OCI-LY1 (cell line): ENCODE data around the gene TAF4.

ENCODE experiments used
- H2AFZ ChIP-seq: fragments of 200-600 bp; sonication (generic), shearing (Covaris generic); 2 replicates; pipeline ENCODE4 v1.6.0; 2014; ENCODE audit warnings: antibody characterized with exemption, mild to moderate bottlenecking, low read length
- H3F3A ChIP-seq: fragments of 200-600 bp; sonication (generic), shearing (Covaris generic); 2 replicates; pipeline ENCODE4 v1.6.0; 2014; ENCODE audit warnings: mild to moderate bottlenecking, antibody characterized with exemption, low read length, moderate library complexity; ENCODE audit not compliant: insufficient read depth
- H3K27ac ChIP-seq: fragments of 200-600 bp; sonication (generic); 2 replicates; pipeline ENCODE4 v1.5.1; 2014; ENCODE audit warnings: low read length, mixed run types, mild to moderate bottlenecking, low read depth; ENCODE audit not compliant: poor library complexity, severe bottlenecking
- H3K27me3 ChIP-seq: fragments of 200-600 bp; sonication (generic); 2 replicates; pipeline ENCODE4 v1.6.0; 2014; ENCODE audit warnings: antibody characterized with exemption, mild to moderate bottlenecking, low read length, moderate library complexity; ENCODE audit not compliant: insufficient read depth
- H3K36me3 ChIP-seq: fragments of 200-600 bp; sonication (generic); 2 replicates; pipeline ENCODE4 v1.6.1; 2014; ENCODE audit warnings: mild to moderate bottlenecking, antibody characterized with exemption, low read length, moderate library complexity, mixed read lengths; ENCODE audit not compliant: insufficient read depth
- H3K4me1 ChIP-seq: fragments of 200-600 bp; sonication (generic); 2 replicates; pipeline ENCODE4 v1.5.1; 2014; ENCODE audit warnings: mild to moderate bottlenecking, low read length, moderate library complexity; ENCODE audit not compliant: insufficient read depth, severe bottlenecking
- H3K4me2 ChIP-seq: fragments of 200-600 bp; sonication (generic), shearing (Covaris generic); 2 replicates; pipeline ENCODE4 v1.6.1; 2014; ENCODE audit warnings: low read length
- H3K4me3 ChIP-seq: fragments of 200-600 bp; sonication (generic); 2 replicates; pipeline ENCODE4 v1.5.1; 2014; ENCODE audit warnings: low read length, low read depth, mild to moderate bottlenecking, mixed read lengths; ENCODE audit not compliant: poor library complexity, severe bottlenecking
- H3K79me2 ChIP-seq: fragments of 200-600 bp; shearing (Covaris generic); 2 replicates; pipeline ENCODE4 v1.6.1; 2016; ENCODE audit warnings: mixed run types, low read length, mixed read lengths; ENCODE audit not compliant: insufficient read depth
- H3K9ac ChIP-seq: fragments of 200-600 bp; sonication (generic), shearing (Covaris generic); 2 replicates; pipeline ENCODE4 v1.6.1; 2014; ENCODE audit warnings: mild to moderate bottlenecking, low read length, mixed read lengths
- H3K9me2 ChIP-seq: fragments of 200-600 bp; sonication (generic), shearing (Covaris generic); 2 replicates; pipeline ENCODE4 v1.6.1; 2014; ENCODE audit warnings: low read depth, mild to moderate bottlenecking, low read length, mixed read lengths
- H3K9me3 ChIP-seq: fragments of 200-600 bp; shearing (Covaris generic); 2 replicates; pipeline ENCODE4 v1.6.1; 2014; ENCODE audit warnings: low read length, mixed read lengths
- H4K20me1 ChIP-seq: fragments of 200-600 bp; sonication (generic), shearing (Covaris generic); 2 replicates; pipeline ENCODE4 v1.6.0; 2016; ENCODE audit warnings: mild to moderate bottlenecking, low read length; ENCODE audit not compliant: insufficient read depth
- EZH2 ChIP-seq: fragments of 200-600 bp; sonication (generic), shearing (Covaris generic); IDR thresholded peaks from 2 replicates; pipeline ENCODE4 v1.8.0; 2017; ENCODE audit warnings: borderline replicate concordance, mixed run types, mild to moderate bottlenecking, antibody characterized with exemption, low read length, moderate library complexity, mixed read lengths
- TF ChIP-seq, protein P1 (sequence below): fragments of 200-600 bp; sonication (generic), shearing (Covaris generic); IDR thresholded peaks from 2 replicates; pipeline ENCODE4 v1.5.1; 2017; ENCODE audit warnings: mild to moderate bottlenecking, antibody characterized with exemption, low read length, moderate library complexity, mixed read lengths

TAF4 gene

DNA sequence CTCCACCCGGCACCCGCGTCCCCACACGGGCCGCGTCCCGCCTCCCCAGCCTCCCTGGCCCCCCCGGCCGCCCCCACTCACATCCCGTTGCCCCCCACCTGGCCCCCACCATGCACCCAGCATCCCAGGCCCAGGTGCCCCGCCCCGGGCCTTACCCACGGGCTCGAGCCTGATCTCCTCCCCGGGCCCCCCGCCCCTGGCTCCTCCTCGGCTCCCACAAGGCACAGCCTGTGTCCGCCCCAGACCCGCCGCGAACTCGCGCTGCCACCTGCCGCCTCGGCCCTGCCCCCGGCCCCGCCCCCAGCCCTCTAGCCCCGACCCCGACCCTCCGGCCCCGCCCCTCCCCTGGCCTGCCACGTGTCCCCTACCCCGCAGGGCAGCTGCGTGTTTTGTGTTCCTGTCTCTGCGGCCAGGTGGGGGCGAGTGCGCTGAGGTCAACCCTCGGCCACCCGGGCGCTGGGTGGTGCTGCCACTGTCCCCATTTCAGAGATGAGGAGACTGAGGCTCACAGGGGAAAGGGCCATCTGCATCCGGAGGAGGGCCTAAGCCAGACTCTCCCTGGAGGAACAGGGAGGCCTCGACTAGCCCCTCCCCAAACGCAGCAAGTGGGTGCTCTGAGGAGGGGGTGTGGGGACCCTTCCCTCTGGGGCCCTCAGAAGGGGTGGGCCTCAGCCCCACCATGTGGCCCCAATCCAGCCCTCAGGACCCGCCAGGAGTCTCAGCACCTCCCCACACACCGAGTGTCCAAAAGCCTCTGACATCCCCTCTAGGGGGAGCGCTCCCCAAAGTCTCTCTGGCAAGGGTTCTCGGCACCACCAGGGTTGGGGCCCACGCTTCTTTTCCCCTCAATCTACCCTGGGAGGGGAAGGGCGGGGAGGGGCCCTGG, 99.8 kb downstream of the TAF4 start:
- Histone ChIP-seq H3K4me3 (no peak overlapping the region), H3K9ac (no peak overlapping the region), H4K20me1 (no peaks in the 10 kb centered on the region), H3K36me3 (no peaks in the 10 kb centered on the region), H3K9me3 (no peaks in the 10 kb centered on the region), H3F3A (no peaks in the 10 kb centered on the region), H3K9me2 (no peaks in the 10 kb centered on the region), H2AFZ (no peak overlapping the region), H3K4me1 (no peaks in the 10 kb centered on the region), H3K4me2 (no peak overlapping the region), H3K79me2 (no peaks in the 10 kb centered on the region), H3K27me3 (0 out of 2 replicates have a peak, but pooled peaks cover 3% of the 10 kb centered on the region), H3K27ac (no peak overlapping the region)
- TF ChIP-seq, protein P1, sequence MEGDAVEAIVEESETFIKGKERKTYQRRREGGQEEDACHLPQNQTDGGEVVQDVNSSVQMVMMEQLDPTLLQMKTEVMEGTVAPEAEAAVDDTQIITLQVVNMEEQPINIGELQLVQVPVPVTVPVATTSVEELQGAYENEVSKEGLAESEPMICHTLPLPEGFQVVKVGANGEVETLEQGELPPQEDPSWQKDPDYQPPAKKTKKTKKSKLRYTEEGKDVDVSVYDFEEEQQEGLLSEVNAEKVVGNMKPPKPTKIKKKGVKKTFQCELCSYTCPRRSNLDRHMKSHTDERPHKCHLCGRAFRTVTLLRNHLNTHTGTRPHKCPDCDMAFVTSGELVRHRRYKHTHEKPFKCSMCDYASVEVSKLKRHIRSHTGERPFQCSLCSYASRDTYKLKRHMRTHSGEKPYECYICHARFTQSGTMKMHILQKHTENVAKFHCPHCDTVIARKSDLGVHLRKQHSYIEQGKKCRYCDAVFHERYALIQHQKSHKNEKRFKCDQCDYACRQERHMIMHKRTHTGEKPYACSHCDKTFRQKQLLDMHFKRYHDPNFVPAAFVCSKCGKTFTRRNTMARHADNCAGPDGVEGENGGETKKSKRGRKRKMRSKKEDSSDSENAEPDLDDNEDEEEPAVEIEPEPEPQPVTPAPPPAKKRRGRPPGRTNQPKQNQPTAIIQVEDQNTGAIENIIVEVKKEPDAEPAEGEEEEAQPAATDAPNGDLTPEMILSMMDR, result no peak
- no peak for TF ChIP-seq EZH2

DNA sequence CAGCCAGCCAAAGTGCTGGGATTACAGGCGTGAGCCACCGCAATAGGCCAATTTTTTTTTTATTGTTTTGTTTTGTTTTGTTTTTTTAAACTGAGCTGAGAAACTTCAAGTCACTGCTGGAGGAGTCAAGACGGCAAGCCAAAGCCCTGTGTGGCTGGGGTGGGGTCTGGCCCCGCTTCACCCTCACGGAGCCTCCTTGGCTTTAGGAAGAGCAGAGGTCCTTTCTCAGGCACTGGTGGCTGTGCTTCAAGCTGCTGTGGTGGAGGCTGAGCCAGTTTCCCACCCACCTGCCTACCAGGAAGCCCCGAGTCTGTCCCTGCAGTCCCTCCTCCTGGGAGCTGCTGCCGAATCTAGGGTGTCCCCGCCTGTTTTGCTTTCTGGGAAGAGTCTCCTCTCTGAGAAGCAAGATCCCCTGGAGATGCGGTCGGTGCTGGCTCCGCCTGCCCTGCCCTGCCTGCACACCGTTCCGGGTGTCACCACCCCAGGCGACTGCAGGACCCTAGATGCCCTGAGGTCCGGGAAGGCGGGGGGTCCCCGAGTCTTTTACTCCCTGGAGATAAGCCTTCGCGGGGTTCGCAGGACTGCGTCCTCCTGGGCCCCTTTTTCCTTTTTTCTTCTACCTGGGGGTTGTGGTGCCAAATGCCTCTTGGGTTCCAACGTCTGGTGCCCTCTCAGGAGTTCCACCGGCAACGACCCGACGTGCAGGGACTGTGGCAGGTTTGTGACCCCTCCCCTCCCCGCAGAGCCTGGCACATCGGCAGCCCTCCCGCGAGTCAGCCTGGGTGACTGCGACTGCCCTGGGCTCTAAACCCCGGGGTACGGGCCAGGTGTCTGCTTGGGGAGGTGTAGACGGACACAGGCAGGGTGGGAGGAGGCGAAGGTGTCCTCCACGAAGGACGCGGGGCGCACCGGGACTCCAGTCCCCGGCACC, 100.7 kb downstream of the TAF4 start:
- H3K9me2 ChIP-seq, result no peaks in the 10 kb centered on the region
- no peaks in the 10 kb centered on the region for H3K79me2 ChIP-seq
- H3K27ac ChIP-seq, result no peak overlapping the region
- H3K27me3 ChIP-seq, result 0 out of 2 replicates have a peak, but pooled peaks cover 3% of the 10 kb centered on the region
- no peaks in the 10 kb centered on the region for H3K9me3 ChIP-seq
- no peaks in the 10 kb centered on the region for H4K20me1 ChIP-seq
- H3K4me2 ChIP-seq, result no peak overlapping the region
- H2AFZ ChIP-seq, result no peak overlapping the region
- H3K4me3 ChIP-seq, result no peak overlapping the region
- no peaks in the 10 kb centered on the region for H3F3A ChIP-seq
- TF ChIP-seq, protein P1, result no peak
- TF ChIP-seq EZH2, result no peak
- H3K4me1 ChIP-seq, result no peaks in the 10 kb centered on the region
- H3K36me3 ChIP-seq, result no peaks in the 10 kb centered on the region
- H3K9ac ChIP-seq, result no peak overlapping the region

DNA sequence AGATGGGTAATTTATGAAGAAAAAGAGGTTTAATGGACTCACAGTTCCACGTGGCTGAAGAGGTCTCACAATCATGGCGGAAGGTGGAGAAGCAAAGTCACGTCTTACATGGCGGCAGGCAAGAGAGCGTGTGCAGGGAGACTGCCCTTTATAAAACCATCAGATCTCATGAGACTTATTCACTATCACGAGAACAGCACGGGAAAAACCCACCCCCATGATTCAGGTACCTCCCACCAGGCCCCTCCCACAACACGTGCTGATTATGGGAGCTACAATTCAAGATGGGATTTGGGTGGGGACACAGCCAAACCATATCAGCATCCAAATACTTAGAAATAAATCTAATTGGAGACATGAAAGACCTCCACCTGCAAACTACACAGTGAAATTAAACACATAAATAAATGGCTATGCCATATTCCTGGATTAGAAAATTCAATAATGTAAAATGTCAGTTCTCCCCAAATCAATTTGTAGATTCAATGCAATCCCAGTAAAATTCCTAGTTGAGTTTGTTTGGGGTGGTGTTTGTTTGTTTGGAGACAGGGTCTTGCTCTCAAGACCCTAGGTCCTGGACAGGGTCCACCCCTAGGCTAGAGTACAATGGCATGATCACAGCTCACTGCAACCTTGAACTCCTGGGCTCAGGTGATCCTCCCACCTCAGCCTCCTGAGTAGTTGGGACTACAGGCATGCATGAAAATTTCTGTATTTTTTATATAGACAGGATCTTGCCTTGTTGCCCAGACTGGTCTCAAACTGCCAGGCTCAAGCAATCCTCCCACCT, 101.6 kb downstream of the TAF4 start:
- Histone ChIP-seq H3K4me1 (no peaks in the 10 kb centered on the region), H3K36me3 (no peaks in the 10 kb centered on the region), H3F3A (no peaks in the 10 kb centered on the region), H2AFZ (no peak overlapping the region), H3K9me2 (no peaks in the 10 kb centered on the region), H3K9ac (no peak overlapping the region), H3K9me3 (no peaks in the 10 kb centered on the region), H3K4me3 (no peak overlapping the region), H3K27ac (no peak overlapping the region), H3K79me2 (no peaks in the 10 kb centered on the region), H4K20me1 (no peaks in the 10 kb centered on the region), H3K4me2 (no peak overlapping the region), H3K27me3 (peaks cover 3% of the 10 kb centered on the region; the same call in 1 of the 2 replicates)
- TF ChIP-seq EZH2, result no peak
- TF ChIP-seq, protein P1, result no peak
